HEK293 (cell line): ENCODE results near the gene CDK9.

ENCODE experiments used
- ZFP3 ChIP-seq: fragments of 450-650 bp; formaldehyde crosslinking; IDR thresholded peaks from 2 replicates; pipeline ENCODE4 v1.5.1; 2016; ENCODE audit warnings: low read depth, missing biosample characterization, missing genetic modification characterization
- ZFP37 ChIP-seq: fragments of 450-650 bp; formaldehyde crosslinking; IDR thresholded peaks from 2 replicates; pipeline ENCODE4 v1.5.1; 2016; ENCODE audit warnings: missing biosample characterization, missing genetic modification characterization
- ZNF274 ChIP-seq, 2 experiments: fragments of 200-500 bp in 1 of 2; fragments of 450-650 bp in 1 of 2; sonication (Bioruptor generic) in 1 of 2; formaldehyde crosslinking in 1 of 2; IDR thresholded peaks; 2 replicates each; pipeline versions ENCODE4 v1.5.1 to v1.6.1; 2014 to 2016; ENCODE audit warnings: borderline replicate concordance in 1 of 2, inconsistent platforms in 1 of 2, low read length in 1 of 2, missing biosample characterization in 1 of 2, missing genetic modification characterization in 1 of 2
- ZNF707 ChIP-seq: fragments of 450-650 bp; formaldehyde crosslinking; IDR thresholded peaks from 2 replicates; pipeline ENCODE4 v1.5.1; 2016; ENCODE audit warnings: missing biosample characterization, missing genetic modification characterization
- TF ChIP-seq, protein P1 (sequence below): fragments of 450-650 bp; formaldehyde crosslinking; IDR thresholded peaks from 2 replicates; pipeline ENCODE4 v1.5.1; 2016; ENCODE audit warnings: missing biosample characterization, missing genetic modification characterization
- TF ChIP-seq, protein P2 (sequence below): fragments of 450-650 bp; formaldehyde crosslinking; IDR thresholded peaks from 2 replicates; pipeline ENCODE4 v1.5.1; 2016; ENCODE audit warnings: missing biosample characterization, missing genetic modification characterization
- TF ChIP-seq, protein P3 (sequence below): fragments of 450-650 bp; formaldehyde crosslinking; IDR thresholded peaks from 2 replicates; pipeline ENCODE4 v1.5.1; 2016; ENCODE audit warnings: missing biosample characterization, missing genetic modification characterization
- TF ChIP-seq, protein P4 (sequence below): fragments of 450-650 bp; formaldehyde crosslinking; IDR thresholded peaks from 2 replicates; pipeline ENCODE4 v1.5.1; 2016; ENCODE audit warnings: missing biosample characterization, missing genetic modification characterization

DNA sequence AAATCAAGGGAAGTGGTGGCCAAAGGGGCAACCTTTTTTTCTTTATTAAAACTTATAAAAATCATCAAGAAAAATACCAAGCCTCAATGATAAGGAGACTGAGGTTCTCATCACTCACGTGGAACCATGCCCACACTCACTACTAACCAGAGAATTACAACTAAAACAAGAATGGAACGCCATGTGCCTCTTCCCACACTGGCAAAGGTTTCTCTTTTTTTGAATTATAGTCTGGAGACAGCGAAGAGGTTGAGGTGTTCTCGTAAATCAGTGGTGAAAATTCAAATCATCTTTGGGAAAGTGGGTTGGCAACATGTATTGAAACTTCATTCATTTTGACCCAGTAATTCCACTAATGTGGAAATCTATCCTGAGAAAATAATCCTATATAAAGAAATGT is 36.3 kb downstream of the CDK9 start:
- TF ChIP-seq ZNF274 (IDR thresholded peaks at IDR 0.05; ENCODE audit: low read length) (no peak), ZNF274 (tag by site-specific recombination; IDR thresholded peaks at IDR 0.05; ENCODE audit: borderline replicate concordance) (no peak), ZFP3 (no peak), ZNF707 (tag by site-specific recombination) (no peak), ZFP37 (tag by site-specific recombination) (no peak)
- TF ChIP-seq, protein P1, sequence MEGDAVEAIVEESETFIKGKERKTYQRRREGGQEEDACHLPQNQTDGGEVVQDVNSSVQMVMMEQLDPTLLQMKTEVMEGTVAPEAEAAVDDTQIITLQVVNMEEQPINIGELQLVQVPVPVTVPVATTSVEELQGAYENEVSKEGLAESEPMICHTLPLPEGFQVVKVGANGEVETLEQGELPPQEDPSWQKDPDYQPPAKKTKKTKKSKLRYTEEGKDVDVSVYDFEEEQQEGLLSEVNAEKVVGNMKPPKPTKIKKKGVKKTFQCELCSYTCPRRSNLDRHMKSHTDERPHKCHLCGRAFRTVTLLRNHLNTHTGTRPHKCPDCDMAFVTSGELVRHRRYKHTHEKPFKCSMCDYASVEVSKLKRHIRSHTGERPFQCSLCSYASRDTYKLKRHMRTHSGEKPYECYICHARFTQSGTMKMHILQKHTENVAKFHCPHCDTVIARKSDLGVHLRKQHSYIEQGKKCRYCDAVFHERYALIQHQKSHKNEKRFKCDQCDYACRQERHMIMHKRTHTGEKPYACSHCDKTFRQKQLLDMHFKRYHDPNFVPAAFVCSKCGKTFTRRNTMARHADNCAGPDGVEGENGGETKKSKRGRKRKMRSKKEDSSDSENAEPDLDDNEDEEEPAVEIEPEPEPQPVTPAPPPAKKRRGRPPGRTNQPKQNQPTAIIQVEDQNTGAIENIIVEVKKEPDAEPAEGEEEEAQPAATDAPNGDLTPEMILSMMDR, result no peak
- TF ChIP-seq, protein P2, sequence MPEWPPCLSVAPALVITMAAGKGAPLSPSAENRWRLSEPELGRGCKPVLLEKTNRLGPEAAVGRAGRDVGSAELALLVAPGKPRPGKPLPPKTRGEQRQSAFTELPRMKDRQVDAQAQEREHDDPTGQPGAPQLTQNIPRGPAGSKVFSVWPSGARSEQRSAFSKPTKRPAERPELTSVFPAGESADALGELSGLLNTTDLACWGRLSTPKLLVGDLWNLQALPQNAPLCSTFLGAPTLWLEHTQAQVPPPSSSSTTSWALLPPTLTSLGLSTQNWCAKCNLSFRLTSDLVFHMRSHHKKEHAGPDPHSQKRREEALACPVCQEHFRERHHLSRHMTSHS (tag by site-specific recombination), result no peak
- TF ChIP-seq, protein P3, sequence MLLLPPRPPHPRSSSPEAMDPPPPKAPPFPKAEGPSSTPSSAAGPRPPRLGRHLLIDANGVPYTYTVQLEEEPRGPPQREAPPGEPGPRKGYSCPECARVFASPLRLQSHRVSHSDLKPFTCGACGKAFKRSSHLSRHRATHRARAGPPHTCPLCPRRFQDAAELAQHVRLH (tag by site-specific recombination), result no peak
- TF ChIP-seq, protein P4, sequence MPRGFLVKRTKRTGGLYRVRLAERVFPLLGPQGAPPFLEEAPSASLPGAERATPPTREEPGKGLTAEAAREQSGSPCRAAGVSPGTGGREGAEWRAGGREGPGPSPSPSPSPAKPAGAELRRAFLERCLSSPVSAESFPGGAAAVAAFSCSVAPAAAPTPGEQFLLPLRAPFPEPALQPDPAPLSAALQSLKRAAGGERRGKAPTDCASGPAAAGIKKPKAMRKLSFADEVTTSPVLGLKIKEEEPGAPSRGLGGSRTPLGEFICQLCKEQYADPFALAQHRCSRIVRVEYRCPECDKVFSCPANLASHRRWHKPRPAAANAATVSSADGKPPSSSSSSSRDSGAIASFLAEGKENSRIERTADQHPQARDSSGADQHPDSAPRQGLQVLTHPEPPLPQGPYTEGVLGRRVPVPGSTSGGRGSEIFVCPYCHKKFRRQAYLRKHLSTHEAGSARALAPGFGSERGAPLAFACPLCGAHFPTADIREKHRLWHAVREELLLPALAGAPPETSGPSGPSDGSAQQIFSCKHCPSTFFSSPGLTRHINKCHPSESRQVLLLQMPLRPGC, result no peak
